Measurements from ENCODE around the gene DNAJC12. TPM values are rescaled to one million over a fixed set of nuclear protein-coding genes. Genes with fewer than 3 reads are reported as not detected.

The DNAJC12 gene
- total and polyA plus RNA-seq, 2 donors (not counting 1 experiment from before 2014, with no cell fraction given) = 0.19 TPM; not detected in 1

- WGBS (ENCODE audit: insufficient coverage) = no CpG with 5 or more reads among the region's 2 CpGs
- ATAC-seq (ENCODE audit: low read depth) = no peak
- Mint-ChIP-seq H3K4me3 (no peak overlapping the region), H3K9me3 (ENCODE audit: insufficient read depth) (no peaks in the 10 kb centered on the region), H3K27me3 (no peaks in the 10 kb centered on the region), H3K27ac (no peak overlapping the region), H3K4me1 (peaks cover 16% of the 10 kb centered on the region)
- Histone ChIP-seq H3K36me3 (replicated peaks in 1 of 2; ENCODE audit: control extremely low read depth in 1 of 2, control insufficient read depth in 1 of 2, extremely low read depth in 1 of 2, insufficient read depth in 2 of 2, low read length in 1 of 2) (no peaks in the 10 kb centered on the region), H2AFZ (ENCODE audit: insufficient read depth, low read depth, low read length, poor library complexity, severe bottlenecking) (no peak overlapping the region), H4K20me1 (ENCODE audit: control insufficient read depth, insufficient read depth, low read length, poor library complexity, severe bottlenecking) (no peaks in the 10 kb centered on the region), H3K27ac (ENCODE audit: low read length in 2 of 2) (no peak overlapping the region), H3K4me1 (ENCODE audit: control insufficient read depth in 2 of 2, insufficient read depth in 2 of 2, low read length in 2 of 2) (peaks cover 15 to 17% of the 10 kb centered on the region in 2 donors), H3K4me3 (ENCODE audit: control extremely low read depth in 1 of 5, extremely low read depth in 1 of 5, insufficient read depth in 1 of 5, low read depth in 2 of 5, low read length in 4 of 5) (no peak overlapping the region), H3K4me2 (replicated peaks; ENCODE audit: low read depth, low read length, poor library complexity, severe bottlenecking) (no peak overlapping the region), H3K9me3 (ENCODE audit: control extremely low read depth in 1 of 3, control insufficient read depth in 2 of 3, insufficient read depth in 1 of 3, low read length in 2 of 3) (no peaks in the 10 kb centered on the region), H3K9ac (ENCODE audit: low read length) (no peak overlapping the region), H3K27me3 (replicated peaks in 1 of 4; ENCODE audit: control extremely low read depth in 1 of 4, control insufficient read depth in 3 of 4, insufficient read depth in 4 of 4, low read length in 3 of 4) (no peaks in the 10 kb centered on the region), H3K79me2 (ENCODE audit: control insufficient read depth, insufficient read depth, low read length) (no peaks in the 10 kb centered on the region)
- ChIA-PET POLR2A (no interaction called here), CTCF (interaction anchor here (0.6 kb wide), 1 partner anchor 480 kb away, joined by 3 read pairs; no protein-coding TSS in a partner anchor)
- DNase-seq = no peak
- intact Hi-C loops (cut with micrococcal nuclease) = no loop called here
- TF ChIP-seq, protein P1, sequence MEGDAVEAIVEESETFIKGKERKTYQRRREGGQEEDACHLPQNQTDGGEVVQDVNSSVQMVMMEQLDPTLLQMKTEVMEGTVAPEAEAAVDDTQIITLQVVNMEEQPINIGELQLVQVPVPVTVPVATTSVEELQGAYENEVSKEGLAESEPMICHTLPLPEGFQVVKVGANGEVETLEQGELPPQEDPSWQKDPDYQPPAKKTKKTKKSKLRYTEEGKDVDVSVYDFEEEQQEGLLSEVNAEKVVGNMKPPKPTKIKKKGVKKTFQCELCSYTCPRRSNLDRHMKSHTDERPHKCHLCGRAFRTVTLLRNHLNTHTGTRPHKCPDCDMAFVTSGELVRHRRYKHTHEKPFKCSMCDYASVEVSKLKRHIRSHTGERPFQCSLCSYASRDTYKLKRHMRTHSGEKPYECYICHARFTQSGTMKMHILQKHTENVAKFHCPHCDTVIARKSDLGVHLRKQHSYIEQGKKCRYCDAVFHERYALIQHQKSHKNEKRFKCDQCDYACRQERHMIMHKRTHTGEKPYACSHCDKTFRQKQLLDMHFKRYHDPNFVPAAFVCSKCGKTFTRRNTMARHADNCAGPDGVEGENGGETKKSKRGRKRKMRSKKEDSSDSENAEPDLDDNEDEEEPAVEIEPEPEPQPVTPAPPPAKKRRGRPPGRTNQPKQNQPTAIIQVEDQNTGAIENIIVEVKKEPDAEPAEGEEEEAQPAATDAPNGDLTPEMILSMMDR (IDR thresholded peaks at IDR 0.05) = no peak
- no peak for TF ChIP-seq EZH2 (IDR thresholded peaks at IDR 0.05; ENCODE audit: borderline replicate concordance, insufficient read depth, low read depth, low read length, poor library complexity, severe bottlenecking)
Measured at GRCh38 chr10:67868132-67868531, 30.1 kb upstream of the DNAJC12 start.

DNA sequence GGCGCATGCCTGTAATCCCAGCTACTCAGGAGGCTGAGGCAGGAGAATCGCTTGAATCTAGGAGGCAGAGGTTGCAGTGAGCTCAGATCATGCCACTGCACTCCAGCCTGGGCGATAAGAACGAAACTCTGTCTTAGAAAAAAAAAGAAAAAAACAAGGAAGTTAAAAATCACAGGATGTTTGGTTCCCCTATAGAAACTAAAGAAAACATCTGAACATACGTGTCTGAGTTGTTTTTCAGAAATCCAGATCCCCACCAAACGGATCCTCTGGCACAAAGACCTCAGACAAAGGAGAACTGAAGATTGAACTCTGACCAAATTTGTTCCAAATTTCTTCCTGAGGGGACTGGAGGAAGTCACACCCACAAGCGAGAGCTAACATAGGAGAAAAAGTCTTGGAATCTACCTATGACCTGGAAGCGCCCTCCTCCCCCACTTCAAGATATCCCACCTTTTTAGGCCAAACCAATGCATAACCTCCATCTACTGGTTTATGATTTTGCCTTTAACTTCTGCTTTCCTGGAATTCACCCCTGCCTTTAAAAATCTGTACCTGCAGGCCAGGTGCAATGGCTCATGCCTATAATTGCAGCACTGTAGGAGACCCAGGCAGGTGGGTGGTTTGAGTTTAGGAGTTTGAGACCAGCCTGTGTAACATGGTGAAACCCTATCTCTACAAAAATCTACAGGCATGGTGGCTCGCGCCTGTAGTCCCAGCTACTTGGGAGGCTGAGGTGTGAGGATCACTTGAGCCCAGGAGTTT lies 26.8 kb upstream of the DNAJC12 start:
- Histone ChIP-seq H3K27me3 (replicated peaks in 1 of 4; ENCODE audit: control extremely low read depth in 1 of 4, control insufficient read depth in 3 of 4, insufficient read depth in 4 of 4, low read length in 3 of 4) (no peaks in the 10 kb centered on the region), H3K79me2 (ENCODE audit: control insufficient read depth, insufficient read depth, low read length) (no peaks in the 10 kb centered on the region), H4K20me1 (ENCODE audit: control insufficient read depth, insufficient read depth, low read length, poor library complexity, severe bottlenecking) (no peaks in the 10 kb centered on the region), H3K4me1 (ENCODE audit: control insufficient read depth in 2 of 2, insufficient read depth in 2 of 2, low read length in 2 of 2) (peaks cover 15 to 17% of the 10 kb centered on the region in 2 donors), H3K36me3 (replicated peaks in 1 of 2; ENCODE audit: control extremely low read depth in 1 of 2, control insufficient read depth in 1 of 2, extremely low read depth in 1 of 2, insufficient read depth in 2 of 2, low read length in 1 of 2) (no peaks in the 10 kb centered on the region), H3K9ac (ENCODE audit: low read length) (no peak overlapping the region), H3K9me3 (ENCODE audit: control extremely low read depth in 1 of 3, control insufficient read depth in 2 of 3, insufficient read depth in 1 of 3, low read length in 2 of 3) (no peaks in the 10 kb centered on the region), H3K4me3 (ENCODE audit: control extremely low read depth in 1 of 5, extremely low read depth in 1 of 5, insufficient read depth in 1 of 5, low read depth in 2 of 5, low read length in 4 of 5) (no peak overlapping the region), H3K27ac (ENCODE audit: low read length in 2 of 2) (peak overlapping the region; percentile 1 to 59), H2AFZ (ENCODE audit: insufficient read depth, low read depth, low read length, poor library complexity, severe bottlenecking) (peak overlapping the region; percentile 41), H3K4me2 (replicated peaks; ENCODE audit: low read depth, low read length, poor library complexity, severe bottlenecking) (peak overlapping the region; percentile 51)
- 29% methylated on average over 2 of the region's 10 CpGs for WGBS (ENCODE audit: insufficient coverage)
- peak overlapping the region; percentile 57 for H3K4me3 Mint-ChIP-seq
- TF ChIP-seq, protein P1 (IDR thresholded peaks at IDR 0.05) = no peak
- TF ChIP-seq EZH2 (IDR thresholded peaks at IDR 0.05; ENCODE audit: borderline replicate concordance, insufficient read depth, low read depth, low read length, poor library complexity, severe bottlenecking) = no peak
- no peaks in the 10 kb centered on the region for H3K9me3 Mint-ChIP-seq (ENCODE audit: insufficient read depth)
- DNase-seq (peak; percentile 47), ATAC-seq (ENCODE audit: low read depth) (peak; percentile 49)
- no peaks in the 10 kb centered on the region for H3K27me3 Mint-ChIP-seq
- ChIA-PET CTCF (interaction anchor here (1.9 kb wide), 1 partner anchor 10 kb away, joined by 8 read pairs; no protein-coding TSS in a partner anchor), POLR2A (no interaction called here)
- peak overlapping the region; percentile 89 for H3K27ac Mint-ChIP-seq
- H3K4me1 Mint-ChIP-seq = peaks cover 19% of the 10 kb centered on the region
- intact Hi-C loops (cut with micrococcal nuclease) = no loop called here
